Vagina (tissue), 2 donors: ENCODE results near the gene SLC35A3.

Experiments used
- CTCF ChIP-seq, 3 experiments: fragments of 450-650 bp in 2 of 3; fragments of 200-600 bp in 1 of 3; sonication (generic) in 1 of 3; IDR thresholded peaks; one replicate each; pipeline ENCODE4 v1.5.1; 2017 to 2019; ENCODE audit warnings: antibody characterized with exemption in 3 of 3, mild to moderate bottlenecking in 2 of 3, moderate library complexity in 2 of 3
- POLR2A ChIP-seq, 2 donors: fragments of 450-650 bp; IDR thresholded peaks; one replicate each; pipeline ENCODE4 v1.6.1; 2017; ENCODE audit warnings: antibody characterized with exemption in 2 of 2, mild to moderate bottlenecking in 2 of 2, moderate library complexity in 2 of 2

- no peak for TF ChIP-seq CTCF (IDR thresholded peaks at IDR 0.05)
- TF ChIP-seq POLR2A (IDR thresholded peaks at IDR 0.05) = no peak
Observed at GRCh38 chr1:100005424-100005823, 35.6 kb downstream of the SLC35A3 start.
